H1 (cell line): Measurements from ENCODE around the gene WDR54. TPM values are rescaled to one million over a fixed set of nuclear protein-coding genes. Genes with fewer than 3 reads are reported as not detected.

Experiments
- CTCF ChIA-PET: fragments of 300-600 bp; sonication (Branson Sonifier 250); formaldehyde crosslinking; loops from one replicate; lab custom pipeline; 2021; ENCODE audit not compliant: partially characterized antibody; lab: Charles Lee
- POLR2A ChIA-PET: fragments of 300-600 bp; sonication (Branson Sonifier 250); formaldehyde crosslinking; loops from one replicate; lab custom pipeline; 2021; ENCODE audit warnings: inconsistent platforms; ENCODE audit not compliant: partially characterized antibody; lab: Charles Lee
- DNase-seq, 2 experiments: peaks; one replicate each; pipeline versions ENCODE4 v3.0.0 to v3.0.0-alpha.2; 2010 to 2022; ENCODE audit warnings: low spot score in 2 of 2, low read depth in 1 of 2, mixed read lengths in 1 of 2
- FAIRE-seq: peaks from 2 replicates; lab custom pipeline; 2011; peaks lifted over from hg19 to GRCh38; lab: Jason Lieb, UNC
- H2AFZ ChIP-seq: 2 replicates; pipeline ENCODE4 v1.8.1; 2012; ENCODE audit warnings: low read length, inconsistent platforms
- H2AK5ac ChIP-seq: 2 replicates; pipeline ENCODE4 v1.6.1; 2013; ENCODE audit warnings: low read depth, low read length
- H2BK120ac ChIP-seq: replicated peaks from 2 replicates; pipeline ENCODE3; 2013; ENCODE audit warnings: low read depth, low read length, inconsistent platforms
- H2BK12ac ChIP-seq: 2 replicates; pipeline ENCODE4 v1.6.1; 2013; ENCODE audit warnings: low read depth, low read length
- H2BK15ac ChIP-seq: 2 replicates; pipeline ENCODE4 v1.6.1; 2013; ENCODE audit warnings: low read length
- H2BK20ac ChIP-seq: 2 replicates; pipeline ENCODE4 v1.6.1; 2013; ENCODE audit warnings: low read length
- H2BK5ac ChIP-seq: 2 replicates; pipeline ENCODE4 v1.6.1; 2013; ENCODE audit warnings: low read depth, low read length
- H3K14ac ChIP-seq: 2 replicates; pipeline ENCODE4 v1.6.1; 2013; ENCODE audit warnings: inconsistent platforms; ENCODE audit not compliant: insufficient read length
- H3K18ac ChIP-seq: 2 replicates; pipeline ENCODE4 v1.6.1; 2013; ENCODE audit warnings: low read length; ENCODE audit errors: extremely low read depth
- H3K23ac ChIP-seq: 2 replicates; pipeline ENCODE4 v1.6.1; 2013; ENCODE audit warnings: inconsistent platforms; ENCODE audit not compliant: insufficient read length
- H3K23me2 ChIP-seq: 2 replicates; pipeline ENCODE4 v1.6.1; 2013; ENCODE audit warnings: low read depth, low read length
- H3K27ac ChIP-seq: 2 replicates; pipeline ENCODE4 v1.6.1; 2011; ENCODE audit warnings: low read depth, low read length, inconsistent platforms
- H3K27me3 ChIP-seq, 4 experiments: replicated peaks in 1 of 4; 1 replicate in 1 of 4; 2 replicates in 3 of 4; pipeline versions ENCODE4 v1.6.1 to v1.8.1; 2011 to 2013; ENCODE audit warnings: low read length in 3 of 4, mild to moderate bottlenecking in 3 of 4, inconsistent platforms in 2 of 4, mixed read lengths in 2 of 4, moderate library complexity in 1 of 4; ENCODE audit not compliant: control insufficient read depth in 3 of 4, insufficient read depth in 3 of 4; ENCODE audit errors: extremely low read depth in 1 of 4
- H3K36me3 ChIP-seq, 4 experiments: 2 replicates each; pipeline versions ENCODE4 v1.6.1 to v1.8.1; 2011 to 2013; ENCODE audit warnings: mild to moderate bottlenecking in 4 of 4, low read length in 3 of 4, moderate library complexity in 2 of 4, control low read depth in 1 of 4, inconsistent platforms in 1 of 4; ENCODE audit not compliant: insufficient read depth in 4 of 4, control insufficient read depth in 2 of 4
- H3K4ac ChIP-seq: replicated peaks from 2 replicates; pipeline ENCODE3; 2013; ENCODE audit warnings: low read length, low read depth, mixed read lengths, inconsistent platforms; ENCODE audit not compliant: insufficient read length
- H3K4me1 ChIP-seq, 4 experiments: replicated peaks in 1 of 4; 1 replicate in 1 of 4; 2 replicates in 3 of 4; pipeline versions ENCODE4 v1.6.1 to v1.8.1; 2011 to 2013; ENCODE audit warnings: low read length in 3 of 4, inconsistent platforms in 2 of 4, mixed read lengths in 1 of 4; ENCODE audit not compliant: insufficient read depth in 4 of 4, control insufficient read depth in 3 of 4
- H3K4me2 ChIP-seq, 2 experiments: 2 replicates each; pipeline versions ENCODE4 v1.6.1 to v1.8.1; 2011 to 2013; ENCODE audit warnings: low read depth in 2 of 2, low read length in 2 of 2, control low read depth in 1 of 2, inconsistent platforms in 1 of 2, mild to moderate bottlenecking in 1 of 2; ENCODE audit not compliant: insufficient read depth in 1 of 2
- H3K4me3 ChIP-seq, 4 experiments: fragments of 200-600, 300-600 bp in 1 of 4; sonication (generic), shearing (Covaris generic), sonication (Bioruptor Twin) in 1 of 4; 2 replicates each; pipeline versions ENCODE4 v1.5.1 to v1.8.1; 2011 to 2016; ENCODE audit warnings: low read length in 4 of 4, low read depth in 3 of 4, control low read depth in 2 of 4, inconsistent platforms in 2 of 4, mild to moderate bottlenecking in 2 of 4, mixed read lengths in 1 of 4, moderate library complexity in 1 of 4; ENCODE audit not compliant: insufficient read depth in 2 of 4; ENCODE audit errors: extremely low read depth in 1 of 4
- H3K56ac ChIP-seq: replicated peaks from 2 replicates; pipeline ENCODE3; 2013; ENCODE audit warnings: low read depth, mild to moderate bottlenecking, mixed read lengths, low read length, inconsistent platforms; ENCODE audit not compliant: insufficient read length
- H3K79me1 ChIP-seq: 2 replicates; pipeline ENCODE4 v1.6.1; 2013; ENCODE audit warnings: low read depth, low read length, control low read depth
- H3K79me2 ChIP-seq, 2 experiments: 2 replicates each; pipeline versions ENCODE4 v1.6.1 to v1.8.1; 2012 to 2013; ENCODE audit warnings: low read length in 2 of 2, mild to moderate bottlenecking in 2 of 2, inconsistent platforms in 1 of 2; ENCODE audit not compliant: insufficient read depth in 2 of 2, control insufficient read depth in 1 of 2
- H3K9ac ChIP-seq, 4 experiments: replicated peaks in 1 of 4; 1 replicate in 1 of 4; 2 replicates in 3 of 4; pipeline versions ENCODE4 v1.6.1 to v1.8.1; 2011 to 2013; ENCODE audit warnings: low read depth in 3 of 4, low read length in 3 of 4, control low read depth in 2 of 4, mild to moderate bottlenecking in 2 of 4, moderate library complexity in 2 of 4, inconsistent platforms in 1 of 4; ENCODE audit errors: extremely low read depth in 1 of 4
- H3K9me3 ChIP-seq, 2 experiments: 2 replicates each; pipeline versions ENCODE4 v1.6.1 to v1.8.1; 2012 to 2013; ENCODE audit warnings: mild to moderate bottlenecking in 2 of 2, moderate library complexity in 2 of 2, control low read depth in 1 of 2, inconsistent platforms in 1 of 2, low read depth in 1 of 2, low read length in 1 of 2, mixed read lengths in 1 of 2; ENCODE audit not compliant: insufficient read depth in 2 of 2
- H4K20me1 ChIP-seq, 2 experiments: replicated peaks in 1 of 2; 2 replicates each; pipeline versions ENCODE3 to v1.8.1; 2011 to 2013; ENCODE audit warnings: inconsistent platforms in 2 of 2, low read length in 2 of 2, mild to moderate bottlenecking in 1 of 2; ENCODE audit not compliant: insufficient read depth in 2 of 2, control insufficient read depth in 1 of 2
- H4K5ac ChIP-seq: 2 replicates; pipeline ENCODE4 v1.6.1; 2013; ENCODE audit warnings: low read length, low read depth, mixed read lengths, inconsistent platforms; ENCODE audit not compliant: insufficient read length
- H4K8ac ChIP-seq: 2 replicates; pipeline ENCODE4 v1.8.0; 2013; ENCODE audit warnings: mild to moderate bottlenecking, moderate library complexity, low read length, inconsistent platforms; ENCODE audit not compliant: insufficient read depth; ENCODE audit errors: extremely low read depth
- H4K91ac ChIP-seq: replicated peaks from 2 replicates; pipeline ENCODE3; 2013; ENCODE audit warnings: low read length, mixed read lengths, inconsistent platforms; ENCODE audit not compliant: insufficient read length
- CREB1 ChIP-seq: IDR thresholded peaks from 2 replicates; pipeline ENCODE4 v1.6.1; 2012; ENCODE audit warnings: inconsistent platforms
- JUND ChIP-seq: IDR thresholded peaks from 2 replicates; pipeline ENCODE4 v1.6.1; 2011; ENCODE audit warnings: mild to moderate bottlenecking, improper control_type of control experiment, low read length
- WGBS, 2 experiments: shearing (Covaris generic) in 1 of 2; methylation state at CpG; one replicate each; pipeline versions ENCODE4 v1.1.6 to v1.1.7; 2013 to 2015; ENCODE audit warnings: low lambda C conversion rate in 2 of 2, mixed read lengths in 2 of 2, inconsistent platforms in 1 of 2, low coverage in 1 of 2, missing lambda C conversion rate in 1 of 2; ENCODE audit not compliant: insufficient replicate concordance in 2 of 2, insufficient coverage in 1 of 2, insufficient read length in 1 of 2; ENCODE audit errors: extremely low coverage in 1 of 2, missing lambda C conversion rate in 1 of 2; 5-methylcytosine and 5-hydroxymethylcytosine counted together
- polyA plus RNA-seq, 7 experiments: library from polyadenylated mRNA; depleted of rRNA in 3 of 7; stranded (reverse) in 5 of 7; unstranded in 2 of 7; fragments of >200 nt in 5 of 7; fragments of 200-250 nt in 2 of 7; gene quantifications; 1 replicate in 5 of 7; 2 replicates in 1 of 7; 4 replicates in 1 of 7; pipeline versions ENCODE4 v1.2.1 to v1.2.3, GENCODE V29; 2011 to 2013; ENCODE audit warnings: missing spikeins in 2 of 7, mixed read lengths in 2 of 7
- total RNA-seq: library from RNA; stranded (reverse); fragmentation: NEBNext Ultra II Directional; extraction: Animal tissue kit (Norgen Biotek cat#: 25700); gene quantifications from 2 replicates; pipeline ENCODE4 v1.2.1, GENCODE V29; 2021

The WDR54 gene
- total and polyA plus RNA-seq, 2 of the 8 experiments (the other 6 are each of a cell fraction or from before 2014, with no cell fraction given), result 41.6 to 125 TPM

GRCh38 chr2:74436848-74437695 lies 15.5 kb downstream of the WDR54 start:
- Histone ChIP-seq H3K27me3 (no peaks in the 10 kb centered on the region), H2BK120ac (no peak overlapping the region), H2BK5ac (peak overlapping the region; percentile 83; the same call in 1 of the 2 replicates), H2BK12ac (no peak overlapping the region), H4K91ac (no peak overlapping the region), H3K23me2 (peaks cover 5% of the 10 kb centered on the region; the same call in 1 of the 2 replicates), H2BK15ac (0 out of 2 replicates have a peak overlapping the region, but pooled peaks have one; percentile 12), H3K9ac (no peak overlapping the region), H4K8ac (no peak overlapping the region), H2BK20ac (no peak overlapping the region), H2AFZ (no peak overlapping the region), H3K4me1 (peaks cover 4 to 24% (median 16%) of the 10 kb centered on the region in 4 experiments; a peak in 6 of 7 replicates), H4K5ac (no peak overlapping the region), H3K23ac (no peak overlapping the region), H3K4ac (no peak overlapping the region), H3K79me2 (peaks cover 4 to 47% of the 10 kb centered on the region in 2 experiments; a peak in 2 of 4 replicates), H3K9me3 (no peaks in the 10 kb centered on the region), H3K18ac (no peak overlapping the region), H3K36me3 (peaks cover 3 to 10% (median 6%) of the 10 kb centered on the region in 4 experiments; a peak in 7 of 8 replicates), H3K4me2 (peak overlapping the region in 1 of 2 experiments; percentile 11; a peak in 3 of 4 replicates), H3K4me3 (peak overlapping the region in 1 of 4 experiments; percentile 12; a peak in 1 of 8 replicates), H3K56ac (no peak overlapping the region), H3K27ac (no peak overlapping the region), H3K79me1 (peaks cover 22% of the 10 kb centered on the region), H2AK5ac (no peak overlapping the region), H3K14ac (no peak overlapping the region), H4K20me1 (peaks cover 6 to 17% of the 10 kb centered on the region in 2 experiments)
- TF ChIP-seq CREB1 (no peak), JUND (peak; percentile 80)
- 74% methylated on average over 6 of the region's 6 CpGs; no CpG with 5 or more reads in 1 of the 2 experiments for WGBS, 2 experiments
- POLR2A ChIA-PET, result interaction anchor here (1.2 to 3.2 kb wide), 4 partner anchors 10 to 232 kb away, joined by 3 to 27 read pairs (median 13); partner anchors contain the start of genes C2orf81 and WDR54
- FAIRE-seq (no peak), DNase-seq (no peak)
- CTCF ChIA-PET, result no interaction called here
